Measurements from ENCODE around the gene TRIM8. TPM values are rescaled to one million over a fixed set of nuclear protein-coding genes. Genes with fewer than 3 reads are reported as not detected.

The TRIM8 gene
- total and polyA plus RNA-seq, 9 of the 15 experiments (the other 6 are each of a cell fraction or from before 2014, with no cell fraction given) = 1.7 to 26.0 (median 9.1) TPM

DNA sequence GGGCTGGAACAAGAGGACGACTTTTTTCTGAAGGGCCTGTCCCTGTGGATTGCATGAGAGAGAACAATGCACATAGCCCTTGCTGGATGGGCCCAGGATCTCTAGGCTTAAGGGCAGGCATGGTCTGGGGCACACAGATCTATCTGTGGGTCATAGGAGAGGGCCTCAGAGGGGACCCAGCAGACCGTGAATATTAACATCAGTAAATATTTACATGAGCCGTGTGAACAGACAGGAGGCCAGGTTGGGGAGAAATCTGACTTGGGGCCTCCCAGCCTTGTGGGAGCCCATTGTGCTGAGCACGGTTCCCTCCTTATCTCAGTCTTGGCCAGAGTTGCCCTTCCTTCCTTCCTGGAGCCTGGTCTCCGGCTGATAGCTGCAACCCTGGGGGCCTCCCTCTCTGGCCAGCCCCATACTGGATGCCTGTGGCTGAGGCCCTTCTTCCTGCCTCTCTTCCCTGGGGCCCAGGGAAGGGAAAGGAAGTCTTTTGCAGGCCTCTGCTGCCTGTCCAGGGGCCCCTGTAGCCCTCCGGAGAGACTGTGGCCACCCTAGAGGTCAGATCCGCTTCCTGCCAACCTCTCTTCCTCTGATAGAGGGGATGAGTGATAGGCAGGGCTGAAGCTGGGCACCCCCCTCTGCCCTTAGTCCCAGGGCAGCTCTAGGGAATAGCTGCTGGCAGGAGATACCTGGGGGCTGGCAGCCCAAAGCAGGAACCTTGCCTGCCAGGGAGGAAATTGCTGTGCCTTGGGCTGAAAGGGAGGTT lies 44.5 kb upstream of the TRIM8 start (continued):
- peak; percentile 26 for TF ChIP-seq TAF1 (IDR thresholded peaks at IDR 0.05; ENCODE audit: control insufficient read depth, extremely low read depth, insufficient read depth, low read length, severe bottlenecking)
- no peak for TF ChIP-seq SAFB2 (IDR thresholded peaks at IDR 0.05; ENCODE audit: borderline replicate concordance, low read depth, low read length, severe bottlenecking)
- TF ChIP-seq RAD21 (CRISPR knock-in tag; conservative IDR thresholded peaks at IDR 0.05 in 1 of 2, IDR thresholded peaks at IDR 0.05 in 1 of 2) = peak in 1 of 2 experiments; percentile 7; a peak in 1 of 4 replicates
- no peak for TF ChIP-seq ASH1L (IDR thresholded peaks at IDR 0.05; ENCODE audit: borderline replicate concordance, low read depth, partially characterized antibody)
- TF ChIP-seq ZNF384 (IDR thresholded peaks at IDR 0.05; ENCODE audit: low read depth, low read length) = no peak
- TF ChIP-seq GATAD2A (IDR thresholded peaks at IDR 0.05) = no peak
- no peak for TF ChIP-seq HIVEP1 (CRISPR knock-in tag; IDR thresholded peaks at IDR 0.05)
- TF ChIP-seq ZNF561 (CRISPR knock-in tag; conservative IDR thresholded peaks at IDR 0.05) = no peak
- TF ChIP-seq POLR2AphosphoS2 (IDR thresholded peaks at IDR 0.05; ENCODE audit: low read length) = no peak
- TF ChIP-seq SREBF1 (IDR thresholded peaks at IDR 0.05; ENCODE audit: borderline replicate concordance, low read depth, low read length) = no peak
- TF ChIP-seq BCOR (IDR thresholded peaks at IDR 0.05) = no peak
- no peak for TF ChIP-seq FOSL1 (tag; conservative IDR thresholded peaks at IDR 0.05)
- TF ChIP-seq GTF2F1 (IDR thresholded peaks at IDR 0.05; ENCODE audit: low read depth, low read length) = no peak
- TF ChIP-seq, protein P1, sequence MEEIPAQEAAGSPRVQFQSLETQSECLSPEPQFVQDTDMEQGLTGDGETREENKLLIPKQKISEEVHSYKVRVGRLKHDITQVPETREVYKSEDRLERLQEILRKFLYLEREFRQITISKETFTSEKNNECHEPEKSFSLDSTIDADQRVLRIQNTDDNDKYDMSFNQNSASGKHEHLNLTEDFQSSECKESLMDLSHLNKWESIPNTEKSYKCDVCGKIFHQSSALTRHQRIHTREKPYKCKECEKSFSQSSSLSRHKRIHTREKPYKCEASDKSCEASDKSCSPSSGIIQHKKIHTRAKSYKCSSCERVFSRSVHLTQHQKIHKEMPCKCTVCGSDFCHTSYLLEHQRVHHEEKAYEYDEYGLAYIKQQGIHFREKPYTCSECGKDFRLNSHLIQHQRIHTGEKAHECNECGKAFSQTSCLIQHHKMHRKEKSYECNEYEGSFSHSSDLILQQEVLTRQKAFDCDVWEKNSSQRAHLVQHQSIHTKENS (CRISPR knock-in tag; IDR thresholded peaks at IDR 0.05) = no peak
- no peak for TF ChIP-seq ZSCAN32 (CRISPR knock-in tag; IDR thresholded peaks at IDR 0.05)
- TF ChIP-seq CEBPG (CRISPR knock-in tag; IDR thresholded peaks at IDR 0.05) = no peak
- no peak for TF ChIP-seq CEBPG (tag; conservative IDR thresholded peaks at IDR 0.05 in 1 of 2, IDR thresholded peaks at IDR 0.05 in 1 of 2)
- TF ChIP-seq ZNF174 (CRISPR knock-in tag; IDR thresholded peaks at IDR 0.05) = no peak
- TF ChIP-seq FOXM1 (IDR thresholded peaks at IDR 0.05; ENCODE audit: low read depth) = peak; percentile 39; the same call in 1 of the 2 replicates
- no peak for TF ChIP-seq FOXM1 (CRISPR knock-in tag; IDR thresholded peaks at IDR 0.05; ENCODE audit: low read depth)
- TF ChIP-seq HDAC8 (tag; IDR thresholded peaks at IDR 0.05) = no peak
- no peak for TF ChIP-seq ZNF253 (CRISPR knock-in tag; conservative IDR thresholded peaks at IDR 0.05)
- TF ChIP-seq TEAD4 (IDR thresholded peaks at IDR 0.05; ENCODE audit: low read length) = peak; percentile 73
- no peak for TF ChIP-seq TEAD4 (CRISPR knock-in tag; IDR thresholded peaks at IDR 0.05; ENCODE audit: borderline replicate concordance)
- TF ChIP-seq ZNF79 (CRISPR knock-in tag; IDR thresholded peaks at IDR 0.05; ENCODE audit: low read depth) = no peak
- 0 out of 2 replicates have a peak, but pooled peaks have one; percentile 7 for TF ChIP-seq BCL6 (CRISPR knock-in tag; IDR thresholded peaks at IDR 0.05)
- no peak for TF ChIP-seq SP2 (IDR thresholded peaks at IDR 0.05; ENCODE audit: extremely low read depth, low read depth, low read length, poor library complexity, severe bottlenecking)
- TF ChIP-seq FOXA1 (IDR thresholded peaks at IDR 0.05; ENCODE audit: borderline replicate concordance) = no peak
- TF ChIP-seq HDAC3 (IDR thresholded peaks at IDR 0.05; ENCODE audit: borderline replicate concordance, partially characterized antibody) = peak; percentile 57
- TF ChIP-seq SIN3B (IDR thresholded peaks at IDR 0.05; ENCODE audit: low read depth) = no peak
- no peak for TF ChIP-seq TFAM (CRISPR knock-in tag; conservative IDR thresholded peaks at IDR 0.05)
